OCI-M1 (cell line): ENCODE data around the gene SLC12A8.
A peak's percentile ranks its signal among the peaks of the same experiment; 100 is the strongest.

Source experiments
- DNase-seq: peaks from one replicate; lab custom pipeline; 2025; lab: John Stamatoyannopoulos, UW

The SLC12A8 gene

GRCh38 chr3:125219261-125219701 is 6.7 kb upstream of the SLC12A8 start:
- DNase-seq, result no peak

- peak; percentile 52 for DNase-seq
Observed at GRCh38 chr3:125214738-125215137, 2.2 kb upstream of the SLC12A8 start.

- no peak for DNase-seq
Observed at GRCh38 chr3:125213946-125214542, 1.5 kb upstream of the SLC12A8 start.

GRCh38 chr3:125213364-125213755 is 812 bp upstream of the SLC12A8 start:
- no peak for DNase-seq

GRCh38 chr3:125212091-125212508 is 448 bp downstream of the SLC12A8 start:
- DNase-seq, result no peak

GRCh38 chr3:125211523-125212090 is 941 bp downstream of the SLC12A8 start:
- DNase-seq, result no peak

- DNase-seq, result no peak
Observed at GRCh38 chr3:125207949-125208568, 4.5 kb downstream of the SLC12A8 start.

- DNase-seq, result no peak
Observed at GRCh38 chr3:125207507-125207906, 5.0 kb downstream of the SLC12A8 start.

GRCh38 chr3:125206934-125207333 is 5.6 kb downstream of the SLC12A8 start:
- DNase-seq, result no peak

GRCh38 chr3:125203731-125204130 is 8.8 kb downstream of the SLC12A8 start:
- no peak for DNase-seq

GRCh38 chr3:125202197-125202596 is 10.4 kb downstream of the SLC12A8 start:
- peak; percentile 44 for DNase-seq

- no peak for DNase-seq
Observed at GRCh38 chr3:125200731-125201139, 11.8 kb downstream of the SLC12A8 start.

GRCh38 chr3:125194849-125195601 is 17.5 kb downstream of the SLC12A8 start:
- DNase-seq, result no peak

- DNase-seq, result no peak
Observed at GRCh38 chr3:125194061-125194848, 18.3 kb downstream of the SLC12A8 start.

GRCh38 chr3:125192190-125193035 is 20.1 kb downstream of the SLC12A8 start:
- no peak for DNase-seq

- no peak for DNase-seq
Observed at GRCh38 chr3:125191730-125192129, 20.8 kb downstream of the SLC12A8 start.

- DNase-seq, result no peak
Observed at GRCh38 chr3:125191256-125191655, 21.3 kb downstream of the SLC12A8 start.

GRCh38 chr3:125190786-125191185 is 21.8 kb downstream of the SLC12A8 start:
- DNase-seq, result no peak

- DNase-seq, result no peak
Observed at GRCh38 chr3:125189378-125190165, 23.0 kb downstream of the SLC12A8 start.

- no peak for DNase-seq
Observed at GRCh38 chr3:125188955-125189354, 23.6 kb downstream of the SLC12A8 start.
